ENCODE data around the gene KY. TPM values are rescaled to one million over a fixed set of nuclear protein-coding genes. Genes with fewer than 3 reads are reported as not detected.

The KY gene
- total RNA-seq, 4 donors from 2014 or later: 0.64 to 4.8 (median 3.2) TPM

DNA sequence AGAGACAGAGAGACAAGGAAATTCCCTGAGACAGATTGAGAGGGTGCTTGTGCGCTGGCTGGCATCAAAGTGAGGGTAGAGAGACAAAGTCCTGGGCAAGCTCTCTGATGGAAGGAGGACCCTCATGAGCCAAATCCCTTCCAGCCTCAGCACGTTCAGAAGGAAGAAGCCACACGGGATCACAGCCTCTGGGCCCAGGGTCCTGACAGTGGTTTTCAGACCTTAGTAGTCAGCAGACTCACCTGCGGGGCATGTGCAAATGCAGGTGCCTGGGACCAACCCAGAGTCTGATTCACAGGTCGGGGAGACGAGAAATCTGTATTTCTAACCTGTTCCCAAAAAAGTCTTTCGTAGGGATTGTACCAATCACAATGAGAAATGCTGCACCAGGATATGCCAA, 15.2 kb upstream of the KY start:
- Histone ChIP-seq H3K27ac (no peak overlapping the region), H3K4me3 (no peak overlapping the region), H3K9me3 (no peaks in the 10 kb centered on the region), H3K27me3 (no peaks in the 10 kb centered on the region), H3K36me3 (no peaks in the 10 kb centered on the region), H3K4me1 (peaks cover 0 to 14% (median 0%) of the 10 kb centered on the region in 3 donors)
- 86 to 89% methylated on average over 3 to 6 of the region's 7 CpGs for WGBS, 2 donors (ENCODE audit: low coverage in 1 of 2)
- TF ChIP-seq POLR2AphosphoS5 (IDR thresholded peaks at IDR 0.05): no peak
- ATAC-seq: no peak

GRCh38 chr3:134665243-134665642, 14.4 kb upstream of the KY start:
- no peak for ATAC-seq

DNA sequence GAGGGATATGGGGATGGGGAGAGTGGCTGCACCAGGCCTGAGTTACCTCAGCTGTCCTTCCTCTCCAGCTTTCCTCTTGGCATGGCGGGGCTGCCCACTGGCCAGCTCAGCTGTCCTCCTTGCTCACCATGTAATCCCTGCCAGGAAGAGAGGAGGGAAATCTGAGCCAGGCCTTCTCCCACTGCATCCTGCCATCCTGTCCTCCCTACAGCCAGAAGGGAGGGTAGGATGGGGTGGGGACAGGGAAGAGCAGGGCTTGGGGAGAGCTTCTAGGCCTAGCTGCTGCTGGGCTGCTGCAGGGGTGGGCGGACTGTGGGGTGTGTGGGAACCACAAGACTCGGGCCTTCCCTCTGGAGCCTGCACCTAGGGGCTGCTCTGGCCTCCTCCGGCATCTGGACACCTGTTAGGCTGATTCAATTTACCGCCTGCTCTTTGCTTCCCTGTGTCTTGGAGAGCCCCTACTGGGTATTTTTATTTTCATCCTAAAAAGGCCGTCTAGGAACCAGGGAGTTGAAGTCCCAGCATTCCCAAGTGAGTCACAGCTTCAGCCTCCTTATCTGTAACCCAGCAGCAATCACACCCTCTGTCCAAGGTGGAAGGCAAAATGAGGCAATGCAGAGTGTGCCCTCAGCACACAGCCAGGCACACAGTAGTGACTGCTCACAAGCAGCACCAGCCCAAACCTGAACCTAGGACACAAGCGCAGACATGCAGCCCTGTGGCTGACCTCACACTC, 13.1 kb upstream of the KY start:
- no peaks in the 10 kb centered on the region for H3K9me3 ChIP-seq
- TF ChIP-seq POLR2A (IDR thresholded peaks at IDR 0.05) (no peak), EP300 (IDR thresholded peaks at IDR 0.05) (no peak), POLR2AphosphoS5 (IDR thresholded peaks at IDR 0.05) (no peak)
- TF ChIP-seq, protein P1, sequence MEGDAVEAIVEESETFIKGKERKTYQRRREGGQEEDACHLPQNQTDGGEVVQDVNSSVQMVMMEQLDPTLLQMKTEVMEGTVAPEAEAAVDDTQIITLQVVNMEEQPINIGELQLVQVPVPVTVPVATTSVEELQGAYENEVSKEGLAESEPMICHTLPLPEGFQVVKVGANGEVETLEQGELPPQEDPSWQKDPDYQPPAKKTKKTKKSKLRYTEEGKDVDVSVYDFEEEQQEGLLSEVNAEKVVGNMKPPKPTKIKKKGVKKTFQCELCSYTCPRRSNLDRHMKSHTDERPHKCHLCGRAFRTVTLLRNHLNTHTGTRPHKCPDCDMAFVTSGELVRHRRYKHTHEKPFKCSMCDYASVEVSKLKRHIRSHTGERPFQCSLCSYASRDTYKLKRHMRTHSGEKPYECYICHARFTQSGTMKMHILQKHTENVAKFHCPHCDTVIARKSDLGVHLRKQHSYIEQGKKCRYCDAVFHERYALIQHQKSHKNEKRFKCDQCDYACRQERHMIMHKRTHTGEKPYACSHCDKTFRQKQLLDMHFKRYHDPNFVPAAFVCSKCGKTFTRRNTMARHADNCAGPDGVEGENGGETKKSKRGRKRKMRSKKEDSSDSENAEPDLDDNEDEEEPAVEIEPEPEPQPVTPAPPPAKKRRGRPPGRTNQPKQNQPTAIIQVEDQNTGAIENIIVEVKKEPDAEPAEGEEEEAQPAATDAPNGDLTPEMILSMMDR (IDR thresholded peaks at IDR 0.05): no peak
- peaks cover 0 to 14% (median 0%) of the 10 kb centered on the region in 3 donors for H3K4me1 ChIP-seq
- ATAC-seq: no peak
- H3K27ac ChIP-seq: no peak overlapping the region
- H3K36me3 ChIP-seq: no peaks in the 10 kb centered on the region
- H3K4me3 ChIP-seq: no peak overlapping the region
- WGBS, 2 donors (ENCODE audit: low coverage in 1 of 2): 70% methylated on average over 3 of the region's 7 CpGs; no CpG with 5 or more reads in 1 of the 2 donors
- H3K27me3 ChIP-seq: no peaks in the 10 kb centered on the region

More at GRCh38 chr3:134665243-134665642, 14.4 kb upstream of the KY start:
- Histone ChIP-seq H3K27ac (no peak overlapping the region), H3K4me3 (no peak overlapping the region), H3K9me3 (no peaks in the 10 kb centered on the region), H3K36me3 (no peaks in the 10 kb centered on the region), H3K27me3 (no peaks in the 10 kb centered on the region), H3K4me1 (peaks cover 0 to 14% (median 0%) of the 10 kb centered on the region in 3 donors)
- 63 to 73% methylated on average over 2 to 3 of the region's 6 CpGs for WGBS, 2 donors (ENCODE audit: low coverage in 1 of 2)
- TF ChIP-seq EP300 (IDR thresholded peaks at IDR 0.05): no peak
- TF ChIP-seq, protein P1 (IDR thresholded peaks at IDR 0.05): no peak
- TF ChIP-seq POLR2A (IDR thresholded peaks at IDR 0.05): no peak
- no peak for TF ChIP-seq POLR2AphosphoS5 (IDR thresholded peaks at IDR 0.05)

DNA sequence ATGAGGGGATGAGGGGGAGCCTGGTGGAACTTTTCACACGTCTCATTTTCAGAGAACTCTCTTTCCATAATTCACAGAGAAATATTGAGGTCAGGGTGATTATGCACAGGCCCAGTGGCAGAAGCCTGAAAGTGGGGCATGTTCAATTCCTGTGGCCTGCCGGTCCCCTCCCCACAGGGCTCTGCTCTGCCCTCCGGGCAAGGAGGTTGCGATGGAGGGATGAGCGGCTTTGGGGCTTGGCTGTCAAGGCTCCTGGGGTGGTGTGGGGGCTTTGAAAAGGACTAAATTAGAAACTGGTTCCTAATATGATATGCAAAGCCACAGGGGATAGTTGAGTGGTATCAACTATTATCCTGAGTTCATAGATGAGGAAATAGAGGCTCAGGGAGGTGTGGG, 9.2 kb upstream of the KY start:
- no peaks in the 10 kb centered on the region for H3K36me3 ChIP-seq
- TF ChIP-seq, protein P1 (IDR thresholded peaks at IDR 0.05): no peak
- no peak for TF ChIP-seq POLR2AphosphoS5 (IDR thresholded peaks at IDR 0.05)
- no peak for TF ChIP-seq POLR2A (IDR thresholded peaks at IDR 0.05)
- no peak for TF ChIP-seq EP300 (IDR thresholded peaks at IDR 0.05)
- H3K27me3 ChIP-seq: no peaks in the 10 kb centered on the region
- H3K4me3 ChIP-seq: no peak overlapping the region
- peaks cover 0 to 14% (median 0%) of the 10 kb centered on the region in 3 donors for H3K4me1 ChIP-seq
- ATAC-seq: no peak
- no peak overlapping the region for H3K27ac ChIP-seq
- H3K9me3 ChIP-seq: no peaks in the 10 kb centered on the region
- WGBS, 2 donors (ENCODE audit: low coverage in 1 of 2): 67 to 90% methylated on average over 1 to 5 of the region's 5 CpGs

- 70 to 86% methylated on average over 12 of the region's 15 CpGs for WGBS, 2 donors (ENCODE audit: low coverage in 1 of 2)
- no peak overlapping the region for H3K4me3 ChIP-seq
- H3K27me3 ChIP-seq: no peaks in the 10 kb centered on the region
- H3K27ac ChIP-seq: no peak overlapping the region
- no peak for ATAC-seq
- peaks cover 0 to 13% (median 0%) of the 10 kb centered on the region in 3 donors for H3K4me1 ChIP-seq
- no peaks in the 10 kb centered on the region for H3K36me3 ChIP-seq
- no peaks in the 10 kb centered on the region for H3K9me3 ChIP-seq
- TF ChIP-seq POLR2A (IDR thresholded peaks at IDR 0.05) (no peak), POLR2AphosphoS5 (IDR thresholded peaks at IDR 0.05) (no peak), EP300 (IDR thresholded peaks at IDR 0.05) (no peak)
- TF ChIP-seq, protein P1 (IDR thresholded peaks at IDR 0.05): no peak
Measured at GRCh38 chr3:134659391-134660045, 8.7 kb upstream of the KY start.
